Measurements from ENCODE around the gene PPFIA3. TPM values are rescaled to one million over a fixed set of nuclear protein-coding genes. Genes with fewer than 3 reads are reported as not detected.

The PPFIA3 gene
- total RNA-seq, 1 donor from 2014 or later = 17.8 TPM

- DNase-seq (ENCODE audit: extremely low spot score, unreplicated experiment) = no peak
- no peak for TF ChIP-seq CTCF (conservative IDR thresholded peaks at IDR 0.05)
- Mint-ChIP-seq H3K27ac (peak overlapping the region; percentile 80), H3K27me3 (peaks cover 5% of the 10 kb centered on the region), H3K36me3 (peaks cover 5% of the 10 kb centered on the region), H3K9me3 (peaks cover 10% of the 10 kb centered on the region), H3K4me1 (ENCODE audit: unreplicated experiment) (peaks cover 27% of the 10 kb centered on the region), H3K4me3 (peak overlapping the region; percentile 82)
Measured at GRCh38 chr19:49155820-49156346, 36.5 kb downstream of the PPFIA3 start.

DNA sequence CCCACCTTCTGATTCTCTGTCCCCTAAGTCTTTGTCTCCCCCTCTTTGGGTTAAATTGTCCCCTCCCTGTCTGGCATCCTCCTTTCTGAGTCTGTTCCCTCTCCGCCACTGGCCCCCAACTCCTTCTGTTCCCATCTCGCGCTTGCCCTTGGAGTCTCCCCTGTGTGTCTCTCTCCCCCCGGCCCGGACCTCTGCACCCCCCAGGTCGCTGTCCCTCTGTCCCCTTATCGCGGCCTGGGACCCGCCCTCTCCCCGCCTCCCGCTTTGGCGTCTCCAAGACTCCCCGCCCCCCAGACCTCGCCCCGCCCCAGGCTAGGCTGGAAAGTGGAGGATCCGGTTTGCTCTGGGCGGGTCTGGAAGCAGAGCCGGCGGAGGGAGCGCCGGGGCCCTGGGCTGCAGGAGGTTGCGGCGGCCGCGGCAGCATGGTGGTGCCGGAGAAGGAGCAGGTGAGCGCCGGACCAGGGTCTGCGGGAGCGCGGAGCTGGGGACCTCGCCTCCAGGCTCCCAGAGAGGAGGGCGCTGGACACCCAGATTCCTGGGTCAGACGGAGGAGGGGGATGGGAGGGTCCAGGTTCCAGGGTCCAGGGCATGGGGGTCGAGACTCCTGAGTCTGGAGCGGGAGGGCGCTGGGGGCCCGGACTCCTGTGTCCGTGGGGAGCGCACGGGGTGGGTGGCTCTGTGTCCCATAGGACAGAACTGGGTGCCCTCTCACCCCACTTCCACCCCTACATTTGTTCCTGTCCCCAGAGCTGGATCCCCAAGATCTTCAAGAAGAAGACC, 38.3 kb downstream of the PPFIA3 start, which contains the start of gene TRPM4:
TSS of gene TRPM4 (plus strand) at position 348 of the 780 bp plus-strand sequence. CDS start at position 423, 75 bp downstream.
- Mint-ChIP-seq H3K9me3 (peaks cover 10% of the 10 kb centered on the region), H3K27me3 (peaks cover 5% of the 10 kb centered on the region), H3K27ac (peak within 1 kb of the TSS; percentile 85), H3K4me1 (ENCODE audit: unreplicated experiment) (peaks cover 23% of the 10 kb centered on the region), H3K36me3 (peaks cover 7% of the 10 kb centered on the region), H3K4me3 (peak within 1 kb of the TSS; percentile 89)
- no peak for TF ChIP-seq CTCF (conservative IDR thresholded peaks at IDR 0.05)
- peak; percentile 92 for DNase-seq (ENCODE audit: extremely low spot score, unreplicated experiment)

- Mint-ChIP-seq H3K27me3 (peaks cover 5% of the 10 kb centered on the region), H3K4me1 (ENCODE audit: unreplicated experiment) (peaks cover 20% of the 10 kb centered on the region), H3K4me3 (peak overlapping the region; percentile 35), H3K27ac (no peak overlapping the region), H3K9me3 (no peaks in the 10 kb centered on the region), H3K36me3 (peaks cover 7% of the 10 kb centered on the region)
- TF ChIP-seq CTCF (conservative IDR thresholded peaks at IDR 0.05) = no peak
- no peak for DNase-seq (ENCODE audit: extremely low spot score, unreplicated experiment)
Measured at GRCh38 chr19:49160450-49161189, 41.3 kb downstream of the PPFIA3 start.

DNA sequence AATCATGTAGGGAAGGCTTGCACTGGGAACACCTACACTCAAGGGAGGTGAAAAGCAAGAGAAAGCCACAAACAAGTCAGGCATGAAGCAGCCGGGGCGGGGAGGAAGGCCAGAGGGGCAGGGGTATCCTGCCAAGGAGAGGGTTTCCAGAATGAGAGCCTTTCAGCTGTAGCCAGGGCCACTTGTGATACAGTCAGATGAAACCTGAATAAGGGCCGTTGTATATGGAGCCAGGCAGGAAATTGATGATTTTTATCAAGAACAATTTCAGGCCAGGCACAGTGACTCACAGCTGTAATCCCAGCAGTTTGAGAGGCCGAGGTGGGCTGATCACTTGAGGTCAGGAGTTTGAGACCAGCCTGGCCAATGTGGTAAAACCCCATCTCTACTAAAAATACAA, 42.6 kb downstream of the PPFIA3 start:
- no peaks in the 10 kb centered on the region for H3K9me3 Mint-ChIP-seq
- H3K4me1 Mint-ChIP-seq (ENCODE audit: unreplicated experiment) = peaks cover 14% of the 10 kb centered on the region
- peaks cover 7% of the 10 kb centered on the region for H3K36me3 Mint-ChIP-seq
- no peak for DNase-seq (ENCODE audit: extremely low spot score, unreplicated experiment)
- TF ChIP-seq CTCF (conservative IDR thresholded peaks at IDR 0.05) = no peak
- no peak overlapping the region for H3K27ac Mint-ChIP-seq
- no peak overlapping the region for H3K4me3 Mint-ChIP-seq
- H3K27me3 Mint-ChIP-seq = peaks cover 3% of the 10 kb centered on the region

- peaks cover 7% of the 10 kb centered on the region for H3K4me1 Mint-ChIP-seq (ENCODE audit: unreplicated experiment)
- peaks cover 7% of the 10 kb centered on the region for H3K36me3 Mint-ChIP-seq
- H3K4me3 Mint-ChIP-seq = no peak overlapping the region
- no peak for DNase-seq (ENCODE audit: extremely low spot score, unreplicated experiment)
- peak overlapping the region; percentile 70 for H3K27ac Mint-ChIP-seq
- H3K27me3 Mint-ChIP-seq = no peaks in the 10 kb centered on the region
- no peaks in the 10 kb centered on the region for H3K9me3 Mint-ChIP-seq
- no peak for TF ChIP-seq CTCF (conservative IDR thresholded peaks at IDR 0.05)
Measured at GRCh38 chr19:49165111-49165750, 45.9 kb downstream of the PPFIA3 start.

All from type B pancreatic cell (in vitro differentiated cells).